ENCODE results near the gene CYP2R1.

DNA sequence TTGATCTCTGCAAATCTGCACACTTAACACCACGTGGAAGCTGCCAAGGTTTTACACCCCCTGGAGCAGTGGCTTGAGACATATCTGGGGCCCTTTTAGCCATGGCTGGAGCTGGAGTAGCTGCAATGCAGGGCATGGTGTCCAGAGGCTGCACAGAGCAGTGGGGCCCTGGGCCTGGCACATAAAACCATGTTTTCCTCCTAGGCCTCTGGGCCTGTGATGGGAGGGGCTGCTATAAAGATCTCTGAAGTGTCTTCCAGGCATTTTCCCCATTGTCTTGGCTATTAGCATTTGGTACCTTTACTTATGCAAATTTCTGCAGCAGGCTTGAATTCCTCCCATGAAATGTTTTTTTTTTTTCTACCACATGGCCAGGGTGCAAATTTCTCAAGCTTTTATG is 46.9 kb upstream of the CYP2R1 start:
- no peak for TF ChIP-seq SMC3 (IDR thresholded peaks at IDR 0.05; ENCODE audit: borderline replicate concordance, low read length)
- no peak for TF ChIP-seq POLR2A (IDR thresholded peaks at IDR 0.05; ENCODE audit: low read depth, low read length)
- TF ChIP-seq RAD21 (IDR thresholded peaks at IDR 0.05; ENCODE audit: insufficient read depth, low read depth, low read length): no peak
- TF ChIP-seq, protein P1, sequence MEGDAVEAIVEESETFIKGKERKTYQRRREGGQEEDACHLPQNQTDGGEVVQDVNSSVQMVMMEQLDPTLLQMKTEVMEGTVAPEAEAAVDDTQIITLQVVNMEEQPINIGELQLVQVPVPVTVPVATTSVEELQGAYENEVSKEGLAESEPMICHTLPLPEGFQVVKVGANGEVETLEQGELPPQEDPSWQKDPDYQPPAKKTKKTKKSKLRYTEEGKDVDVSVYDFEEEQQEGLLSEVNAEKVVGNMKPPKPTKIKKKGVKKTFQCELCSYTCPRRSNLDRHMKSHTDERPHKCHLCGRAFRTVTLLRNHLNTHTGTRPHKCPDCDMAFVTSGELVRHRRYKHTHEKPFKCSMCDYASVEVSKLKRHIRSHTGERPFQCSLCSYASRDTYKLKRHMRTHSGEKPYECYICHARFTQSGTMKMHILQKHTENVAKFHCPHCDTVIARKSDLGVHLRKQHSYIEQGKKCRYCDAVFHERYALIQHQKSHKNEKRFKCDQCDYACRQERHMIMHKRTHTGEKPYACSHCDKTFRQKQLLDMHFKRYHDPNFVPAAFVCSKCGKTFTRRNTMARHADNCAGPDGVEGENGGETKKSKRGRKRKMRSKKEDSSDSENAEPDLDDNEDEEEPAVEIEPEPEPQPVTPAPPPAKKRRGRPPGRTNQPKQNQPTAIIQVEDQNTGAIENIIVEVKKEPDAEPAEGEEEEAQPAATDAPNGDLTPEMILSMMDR (IDR thresholded peaks at IDR 0.05 in 2 of 3, conservative IDR thresholded peaks at IDR 0.05 in 1 of 3; ENCODE audit: control insufficient read depth in 2 of 3, extremely low read depth in 1 of 3, insufficient read depth in 1 of 3, low read depth in 3 of 3, low read length in 3 of 3): no peak
- TF ChIP-seq, protein P2, sequence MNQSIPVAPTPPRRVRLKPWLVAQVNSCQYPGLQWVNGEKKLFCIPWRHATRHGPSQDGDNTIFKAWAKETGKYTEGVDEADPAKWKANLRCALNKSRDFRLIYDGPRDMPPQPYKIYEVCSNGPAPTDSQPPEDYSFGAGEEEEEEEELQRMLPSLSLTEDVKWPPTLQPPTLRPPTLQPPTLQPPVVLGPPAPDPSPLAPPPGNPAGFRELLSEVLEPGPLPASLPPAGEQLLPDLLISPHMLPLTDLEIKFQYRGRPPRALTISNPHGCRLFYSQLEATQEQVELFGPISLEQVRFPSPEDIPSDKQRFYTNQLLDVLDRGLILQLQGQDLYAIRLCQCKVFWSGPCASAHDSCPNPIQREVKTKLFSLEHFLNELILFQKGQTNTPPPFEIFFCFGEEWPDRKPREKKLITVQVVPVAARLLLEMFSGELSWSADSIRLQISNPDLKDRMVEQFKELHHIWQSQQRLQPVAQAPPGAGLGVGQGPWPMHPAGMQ (IDR thresholded peaks at IDR 0.05; ENCODE audit: borderline replicate concordance): no peak
- TF ChIP-seq, protein P3, sequence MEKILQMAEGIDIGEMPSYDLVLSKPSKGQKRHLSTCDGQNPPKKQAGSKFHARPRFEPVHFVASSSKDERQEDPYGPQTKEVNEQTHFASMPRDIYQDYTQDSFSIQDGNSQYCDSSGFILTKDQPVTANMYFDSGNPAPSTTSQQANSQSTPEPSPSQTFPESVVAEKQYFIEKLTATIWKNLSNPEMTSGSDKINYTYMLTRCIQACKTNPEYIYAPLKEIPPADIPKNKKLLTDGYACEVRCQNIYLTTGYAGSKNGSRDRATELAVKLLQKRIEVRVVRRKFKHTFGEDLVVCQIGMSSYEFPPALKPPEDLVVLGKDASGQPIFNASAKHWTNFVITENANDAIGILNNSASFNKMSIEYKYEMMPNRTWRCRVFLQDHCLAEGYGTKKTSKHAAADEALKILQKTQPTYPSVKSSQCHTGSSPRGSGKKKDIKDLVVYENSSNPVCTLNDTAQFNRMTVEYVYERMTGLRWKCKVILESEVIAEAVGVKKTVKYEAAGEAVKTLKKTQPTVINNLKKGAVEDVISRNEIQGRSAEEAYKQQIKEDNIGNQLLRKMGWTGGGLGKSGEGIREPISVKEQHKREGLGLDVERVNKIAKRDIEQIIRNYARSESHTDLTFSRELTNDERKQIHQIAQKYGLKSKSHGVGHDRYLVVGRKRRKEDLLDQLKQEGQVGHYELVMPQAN (conservative IDR thresholded peaks at IDR 0.05): no peak
- TF ChIP-seq RELA (IDR thresholded peaks at IDR 0.05; ENCODE audit: borderline replicate concordance, partially characterized antibody): no peak
- TF ChIP-seq POLR2AphosphoS5 (IDR thresholded peaks at IDR 0.05; ENCODE audit: low read length): no peak

Measured in GM12878 (cell line).